Measurements from ENCODE around the gene CACNA2D3.

- TF ChIP-seq, protein P1, sequence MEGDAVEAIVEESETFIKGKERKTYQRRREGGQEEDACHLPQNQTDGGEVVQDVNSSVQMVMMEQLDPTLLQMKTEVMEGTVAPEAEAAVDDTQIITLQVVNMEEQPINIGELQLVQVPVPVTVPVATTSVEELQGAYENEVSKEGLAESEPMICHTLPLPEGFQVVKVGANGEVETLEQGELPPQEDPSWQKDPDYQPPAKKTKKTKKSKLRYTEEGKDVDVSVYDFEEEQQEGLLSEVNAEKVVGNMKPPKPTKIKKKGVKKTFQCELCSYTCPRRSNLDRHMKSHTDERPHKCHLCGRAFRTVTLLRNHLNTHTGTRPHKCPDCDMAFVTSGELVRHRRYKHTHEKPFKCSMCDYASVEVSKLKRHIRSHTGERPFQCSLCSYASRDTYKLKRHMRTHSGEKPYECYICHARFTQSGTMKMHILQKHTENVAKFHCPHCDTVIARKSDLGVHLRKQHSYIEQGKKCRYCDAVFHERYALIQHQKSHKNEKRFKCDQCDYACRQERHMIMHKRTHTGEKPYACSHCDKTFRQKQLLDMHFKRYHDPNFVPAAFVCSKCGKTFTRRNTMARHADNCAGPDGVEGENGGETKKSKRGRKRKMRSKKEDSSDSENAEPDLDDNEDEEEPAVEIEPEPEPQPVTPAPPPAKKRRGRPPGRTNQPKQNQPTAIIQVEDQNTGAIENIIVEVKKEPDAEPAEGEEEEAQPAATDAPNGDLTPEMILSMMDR (IDR thresholded peaks at IDR 0.05; ENCODE audit: poor library complexity, severe bottlenecking): peak; percentile 69
- TF ChIP-seq REST (IDR thresholded peaks at IDR 0.05; ENCODE audit: borderline replicate concordance) (no peak), EZH2 (IDR thresholded peaks at IDR 0.05; ENCODE audit: borderline replicate concordance, insufficient read depth, low read length, poor library complexity, severe bottlenecking) (no peak), EP300 (conservative IDR thresholded peaks at IDR 0.05; ENCODE audit: poor library complexity, severe bottlenecking) (no peak), SMC3 (conservative IDR thresholded peaks at IDR 0.05; ENCODE audit: poor library complexity) (peak; percentile 73), POLR2AphosphoS5 (IDR thresholded peaks at IDR 0.05) (no peak)
These were observed 748.1 kb downstream of the CACNA2D3 start for GRCh38 chr3:54870423-54870822.

Data from neural cell (in vitro differentiated cells).